CD14-positive monocyte (primary cell): ENCODE data around the gene TLR9. TPM values are rescaled to one million over a fixed set of nuclear protein-coding genes. Genes with fewer than 3 reads are reported as not detected.

ENCODE experiments used
- DNase-seq, 3 donors: peaks; one replicate each; pipeline ENCODE4 v3.0.0-alpha.2; 2011 to 2022
- H2AFZ ChIP-seq: 2 replicates; pipeline ENCODE4 v1.6.0; 2012; ENCODE audit warnings: mild to moderate bottlenecking, low read depth, low read length, inconsistent platforms; ENCODE audit not compliant: insufficient read depth, poor library complexity, severe bottlenecking
- H3K27ac ChIP-seq, 2 donors: 1 replicate in 1 of 2; 2 replicates in 1 of 2; pipeline ENCODE4 v1.5.1; 2012 to 2013; ENCODE audit warnings: low read length in 2 of 2, control low read depth in 1 of 2, inconsistent platforms in 1 of 2, low read depth in 1 of 2, mild to moderate bottlenecking in 1 of 2
- H3K27me3 ChIP-seq, 2 donors: one replicate each; pipeline versions ENCODE4 v1.6.0 to v1.6.1; 2011 to 2013; ENCODE audit warnings: low read length in 2 of 2; ENCODE audit not compliant: control insufficient read depth in 2 of 2, insufficient read depth in 2 of 2
- H3K36me3 ChIP-seq, 2 donors: replicated peaks in 1 of 2; 1 replicate in 1 of 2; 2 replicates in 1 of 2; pipeline versions ENCODE4 v1.5.1 to v1.6.1; 2012 to 2013; ENCODE audit warnings: low read length in 2 of 2, control low read depth in 1 of 2, inconsistent platforms in 1 of 2, mild to moderate bottlenecking in 1 of 2; ENCODE audit not compliant: insufficient read depth in 2 of 2, control insufficient read depth in 1 of 2
- H3K4me1 ChIP-seq, 2 donors: 1 replicate in 1 of 2; 2 replicates in 1 of 2; pipeline versions ENCODE4 v1.5.1 to v1.6.1; 2012 to 2013; ENCODE audit warnings: low read length in 2 of 2, control low read depth in 1 of 2, inconsistent platforms in 1 of 2, mild to moderate bottlenecking in 1 of 2, moderate library complexity in 1 of 2; ENCODE audit not compliant: insufficient read depth in 2 of 2, control insufficient read depth in 1 of 2
- H3K4me2 ChIP-seq: replicated peaks from 2 replicates; pipeline ENCODE3; 2012; ENCODE audit warnings: low read length, moderate library complexity, mild to moderate bottlenecking; ENCODE audit not compliant: poor library complexity, severe bottlenecking; ENCODE audit errors: extremely low read depth
- H3K4me3 ChIP-seq, 3 experiments: fragments of 200-600 bp in 1 of 3; sonication (generic) in 1 of 3; replicated peaks in 1 of 3; 1 replicate in 2 of 3; 2 replicates in 1 of 3; pipeline ENCODE4 v1.5.1; 2011 to 2013; ENCODE audit warnings: low read length in 3 of 3, mild to moderate bottlenecking in 3 of 3, control low read depth in 2 of 3, low read depth in 2 of 3, inconsistent platforms in 1 of 3, moderate library complexity in 1 of 3
- H3K79me2 ChIP-seq: 2 replicates; pipeline ENCODE4 v1.6.0; 2012; ENCODE audit warnings: mild to moderate bottlenecking, control low read depth, inconsistent platforms, low read length, moderate library complexity; ENCODE audit not compliant: insufficient read depth
- H3K9ac ChIP-seq: 2 replicates; pipeline ENCODE4 v1.6.0; 2017; ENCODE audit warnings: low read length, mild to moderate bottlenecking; ENCODE audit not compliant: insufficient read depth, poor library complexity, severe bottlenecking
- H3K9me3 ChIP-seq, 2 donors: replicated peaks in 1 of 2; 1 replicate in 1 of 2; 2 replicates in 1 of 2; pipeline versions ENCODE4 v1.5.1 to v1.6.1; 2012 to 2013; ENCODE audit warnings: low read length in 2 of 2, control low read depth in 1 of 2; ENCODE audit not compliant: control insufficient read depth in 1 of 2, insufficient read depth in 1 of 2
- H4K20me1 ChIP-seq: 2 replicates; pipeline ENCODE4 v1.6.0; 2012; ENCODE audit warnings: mild to moderate bottlenecking, low read length, control low read depth, moderate library complexity; ENCODE audit not compliant: insufficient read depth
- H3K27ac Mint-ChIP-seq, 7 donors: one replicate each; pipeline ENCODE4 v1.8.0; 2020; ENCODE audit warnings: mild to moderate bottlenecking in 7 of 7, mixed read lengths in 7 of 7, moderate library complexity in 6 of 7, inconsistent platforms in 2 of 7
- H3K27me3 Mint-ChIP-seq, 3 donors: one replicate each; pipeline ENCODE4 v1.8.0; 2021 to 2022; ENCODE audit warnings: low read depth in 3 of 3, mild to moderate bottlenecking in 3 of 3, mixed read lengths in 3 of 3, moderate library complexity in 3 of 3, inconsistent platforms in 1 of 3
- H3K36me3 Mint-ChIP-seq, 2 donors: one replicate each; pipeline ENCODE4 v1.8.0; 2020; ENCODE audit warnings: mixed read lengths in 2 of 2, inconsistent platforms in 1 of 2, mild to moderate bottlenecking in 1 of 2
- H3K4me1 Mint-ChIP-seq: one replicate; pipeline ENCODE4 v1.8.0; 2020; ENCODE audit warnings: mild to moderate bottlenecking, mixed read lengths
- H3K4me3 Mint-ChIP-seq, 2 donors: one replicate each; pipeline ENCODE4 v1.8.0; 2020; ENCODE audit warnings: mild to moderate bottlenecking in 2 of 2, mixed read lengths in 2 of 2, moderate library complexity in 1 of 2
- H3K9me3 Mint-ChIP-seq, 7 donors: one replicate each; pipeline ENCODE4 v1.8.0; 2020 to 2022; ENCODE audit warnings: mixed read lengths in 7 of 7, mild to moderate bottlenecking in 6 of 7, moderate library complexity in 6 of 7, inconsistent platforms in 2 of 7
- CTCF ChIP-seq: fragments of 200-600 bp; IDR thresholded peaks from one replicate; pipeline ENCODE4 v1.8.0; 2022; ENCODE audit warnings: antibody characterized with exemption, mild to moderate bottlenecking
- WGBS: methylation state at CpG from one replicate; pipeline ENCODE4 v1.1.5; 2013; ENCODE audit warnings: missing lambda C conversion rate; ENCODE audit not compliant: insufficient coverage; 5-methylcytosine and 5-hydroxymethylcytosine counted together
- intact Hi-C, 2 donors: fragments of 100-400 bp; cut with micrococcal nuclease; formaldehyde crosslinking; loops; one replicate each; pipeline versions ENCODE4 v1.15.0 to v1.15.1; 2023
- polyA plus RNA-seq, 3 donors: library from polyadenylated mRNA; depleted of rRNA in 1 of 3; unstranded in 2 of 3; stranded (reverse) in 1 of 3; fragments of 300-500 nt in 2 of 3; fragments of >200 nt in 1 of 3; fragmentation: Illumina TruSeq in 2 of 3; gene quantifications; 1 replicate in 2 of 3; 2 replicates in 1 of 3; pipeline ENCODE4 v1.2.3, GENCODE V29; 2012 to 2021

Gene TLR9
- polyA plus RNA-seq, 3 donors = 0.91 TPM; not detected in 2

- H3K27me3 ChIP-seq = no peaks in the 10 kb centered on the region
- peaks cover 0 to 3% (median 0%) of the 10 kb centered on the region in 7 donors for H3K9me3 Mint-ChIP-seq
- no peak overlapping the region for H3K9ac ChIP-seq
- intact Hi-C loops = no loop called here
- peaks cover 86 to 100% of the 10 kb centered on the region in 2 donors for H3K36me3 Mint-ChIP-seq
- no peak overlapping the region for H3K4me3 ChIP-seq
- no peak overlapping the region for H2AFZ ChIP-seq
- peaks cover 99% of the 10 kb centered on the region for H4K20me1 ChIP-seq
- H3K4me3 Mint-ChIP-seq = no peak overlapping the region
- H3K79me2 ChIP-seq = peaks cover 81% of the 10 kb centered on the region
- H3K27ac ChIP-seq = no peak overlapping the region
- H3K4me1 Mint-ChIP-seq = peaks cover 25% of the 10 kb centered on the region
- DNase-seq = no peak
- no CpG with 5 or more reads among the region's 1 CpG for WGBS
- H3K27ac Mint-ChIP-seq = peak overlapping the region in 1 of 7 donors; percentile 69
- peaks cover 9 to 13% of the 10 kb centered on the region in 2 donors for H3K4me1 ChIP-seq
- H3K4me2 ChIP-seq = no peak overlapping the region
- H3K27me3 Mint-ChIP-seq = peaks cover 0 to 1% (median 0%) of the 10 kb centered on the region in 3 donors
- no peak for TF ChIP-seq CTCF
- H3K36me3 ChIP-seq = peaks cover 91 to 100% of the 10 kb centered on the region in 2 donors
- no peaks in the 10 kb centered on the region for H3K9me3 ChIP-seq
Observed at GRCh38 chr3:52259035-52259434, 33.6 kb upstream of the TLR9 start.

GRCh38 chr3:52257911-52258310, 32.5 kb upstream of the TLR9 start:
- no peak for DNase-seq
- TF ChIP-seq CTCF = no peak
- no peak overlapping the region for H3K4me3 ChIP-seq
- intact Hi-C loops = no loop called here
- no peaks in the 10 kb centered on the region for H3K9me3 ChIP-seq
- H3K4me1 ChIP-seq = peaks cover 13 to 16% of the 10 kb centered on the region in 2 donors
- peaks cover 70% of the 10 kb centered on the region for H3K79me2 ChIP-seq
- Mint-ChIP-seq H3K4me3 (no peak overlapping the region), H3K36me3 (peaks cover 77 to 98% of the 10 kb centered on the region in 2 donors), H3K27me3 (no peaks in the 10 kb centered on the region), H3K9me3 (peaks cover 0 to 3% (median 0%) of the 10 kb centered on the region in 7 donors), H3K4me1 (peaks cover 25% of the 10 kb centered on the region), H3K27ac (peak overlapping the region in 3 of 7 donors; percentile 10 to 71 (median 33))
- peaks cover 96% of the 10 kb centered on the region for H4K20me1 ChIP-seq
- no peak overlapping the region for H3K27ac ChIP-seq
- WGBS = 100% methylated on average over 4 of the region's 4 CpGs
- H3K9ac ChIP-seq = no peak overlapping the region
- H3K27me3 ChIP-seq = no peaks in the 10 kb centered on the region
- peaks cover 84 to 96% of the 10 kb centered on the region in 2 donors for H3K36me3 ChIP-seq
- H3K4me2 ChIP-seq = no peak overlapping the region
- no peak overlapping the region for H2AFZ ChIP-seq
